Hindlimb muscle (tissue), 1 donor: ENCODE results near the gene EYA3. TPM values are rescaled to one million over a fixed set of nuclear protein-coding genes. Genes with fewer than 3 reads are reported as not detected.
"Not testable (repeated sequence)": the region's sequence is repeated elsewhere in the genome, so short reads cannot be mapped to it uniquely, and the experiment has no call there.

ENCODE experiments used
- DNase-seq: peaks from one replicate; pipeline ENCODE4 v3.0.0-alpha.2; 2013
- polyA plus RNA-seq: library from polyadenylated mRNA; unstranded; fragments of 120-200 nt; gene quantifications from one replicate; pipeline ENCODE4 v1.2.1, GENCODE V29; 2013; ENCODE audit not compliant: insufficient read length

Gene EYA3
- polyA plus RNA-seq, 1 donor, result 20.4 TPM

GRCh38 chr1:28027238-28027637 lies 61.2 kb downstream of the EYA3 start:
- no peak for DNase-seq

GRCh38 chr1:28026329-28026728 lies 62.1 kb downstream of the EYA3 start:
- DNase-seq, result no peak

GRCh38 chr1:28021064-28021463 lies 67.3 kb downstream of the EYA3 start:
- DNase-seq, result no peak

GRCh38 chr1:28010969-28011368 lies 77.4 kb downstream of the EYA3 start:
- no peak for DNase-seq

GRCh38 chr1:28003117-28003516 lies 85.3 kb downstream of the EYA3 start:
- DNase-seq, result not testable (repeated sequence)

GRCh38 chr1:28002600-28002999 lies 85.8 kb downstream of the EYA3 start:
- no peak for DNase-seq

GRCh38 chr1:27999055-27999454 lies 89.4 kb downstream of the EYA3 start:
- DNase-seq, result no peak

GRCh38 chr1:27994526-27994925 lies 93.9 kb downstream of the EYA3 start:
- DNase-seq, result not testable (repeated sequence)

GRCh38 chr1:27994060-27994459 lies 94.3 kb downstream of the EYA3 start:
- DNase-seq, result no peak

- no peak for DNase-seq
Observed at GRCh38 chr1:27993241-27993640, 95.2 kb downstream of the EYA3 start.

GRCh38 chr1:27992276-27992675 lies 96.1 kb downstream of the EYA3 start:
- no peak for DNase-seq

GRCh38 chr1:27990920-27991537 lies 97.4 kb downstream of the EYA3 start:
- DNase-seq, result no peak

- peak; percentile 57 for DNase-seq
Observed at GRCh38 chr1:27981145-27981544, 107.3 kb downstream of the EYA3 start.

- peak; percentile 54 for DNase-seq
Observed at GRCh38 chr1:27980216-27980845, 108.1 kb downstream of the EYA3 start.

- no peak for DNase-seq
Observed at GRCh38 chr1:27979859-27980201, 108.6 kb downstream of the EYA3 start.

GRCh38 chr1:27979151-27979858 lies 109.1 kb downstream of the EYA3 start:
- DNase-seq, result peak; percentile 45

- DNase-seq, result no peak
Observed at GRCh38 chr1:27974417-27974781, 114.0 kb downstream of the EYA3 start.

- DNase-seq, result no peak
Observed at GRCh38 chr1:27973771-27974416, 114.5 kb downstream of the EYA3 start.

- no peak for DNase-seq
Observed at GRCh38 chr1:27972141-27972540, 116.3 kb downstream of the EYA3 start.

GRCh38 chr1:27971674-27972073 lies 116.7 kb downstream of the EYA3 start:
- DNase-seq, result no peak

GRCh38 chr1:27970401-27970800 lies 118.0 kb downstream of the EYA3 start:
- no peak for DNase-seq

GRCh38 chr1:27968692-27969091 lies 119.7 kb downstream of the EYA3 start:
- no peak for DNase-seq

- no peak for DNase-seq
Observed at GRCh38 chr1:27967884-27968466, 120.4 kb downstream of the EYA3 start.
